HepG2 (cell line): Measurements from ENCODE around the gene ZNF547. TPM values are rescaled to one million over a fixed set of nuclear protein-coding genes. Genes with fewer than 3 reads are reported as not detected.

Source experiments
- CC2D1A ChIP-seq: sonication (generic); formaldehyde crosslinking; IDR thresholded peaks from 2 replicates; pipeline ENCODE4 v1.8.1; 2023; ENCODE audit warnings: mild to moderate bottlenecking, missing genetic modification reagents
- GATA4 ChIP-seq: sonication (generic); IDR thresholded peaks from 2 replicates; pipeline ENCODE4 v1.6.1; 2016; ENCODE audit warnings: antibody characterized with exemption, low read depth, borderline replicate concordance
- HNRNPUL1 ChIP-seq: fragments of 200-400 bp; formaldehyde crosslinking; IDR thresholded peaks from 2 replicates; pipeline ENCODE4 v1.6.1; 2017; ENCODE audit warnings: low read depth, mild to moderate bottlenecking, low read length, moderate library complexity
- IRF2 ChIP-seq: IDR thresholded peaks from 2 replicates; pipeline ENCODE4 v1.6.1; 2018; ENCODE audit warnings: missing genetic modification reagents, missing compliant biosample characterization
- KLF6 ChIP-seq: IDR thresholded peaks from 2 replicates; pipeline ENCODE4 v1.8.0; 2016; ENCODE audit warnings: missing biosample characterization, missing genetic modification reagents
- NFIC ChIP-seq: IDR thresholded peaks from 2 replicates; pipeline ENCODE4 v1.6.1; 2012; ENCODE audit warnings: mild to moderate bottlenecking, low read length, inconsistent platforms
- PAX8 ChIP-seq: sonication (generic); formaldehyde crosslinking; IDR thresholded peaks from 2 replicates; pipeline ENCODE4 v1.8.0; 2022; ENCODE audit warnings: mild to moderate bottlenecking, missing genetic modification reagents, borderline replicate concordance
- SALL1 ChIP-seq: sonication (generic); formaldehyde crosslinking; IDR thresholded peaks from 2 replicates; pipeline ENCODE4 v1.8.0; 2022; ENCODE audit warnings: mild to moderate bottlenecking, missing genetic modification reagents
- SATB2 ChIP-seq: sonication (generic); formaldehyde crosslinking; IDR thresholded peaks from 2 replicates; pipeline ENCODE4 v1.5.0; 2020; ENCODE audit warnings: missing genetic modification reagents
- SMAD9 ChIP-seq: sonication (generic); formaldehyde crosslinking; IDR thresholded peaks from 2 replicates; pipeline ENCODE4 v1.5.1; 2020; ENCODE audit warnings: mild to moderate bottlenecking, missing genetic modification reagents
- ZBTB7B ChIP-seq: sonication (generic); formaldehyde crosslinking; IDR thresholded peaks from 2 replicates; pipeline ENCODE4 v1.4.0; 2020; ENCODE audit warnings: missing genetic modification reagents
- ZNF274 ChIP-seq: sonication (generic); formaldehyde crosslinking; IDR thresholded peaks from 2 replicates; pipeline ENCODE4 v1.5.1; 2020; ENCODE audit warnings: mild to moderate bottlenecking, missing genetic modification reagents
- ZNF709 ChIP-seq: sonication (generic); formaldehyde crosslinking; IDR thresholded peaks from 2 replicates; pipeline ENCODE4 v1.5.0; 2020; ENCODE audit warnings: mild to moderate bottlenecking, missing genetic modification reagents
- ZNF878 ChIP-seq: sonication (generic); formaldehyde crosslinking; IDR thresholded peaks from 2 replicates; pipeline ENCODE4 v1.8.1; 2023; ENCODE audit warnings: mild to moderate bottlenecking, missing genetic modification reagents, moderate library complexity
- polyA plus RNA-seq, 8 experiments: library from polyadenylated mRNA; depleted of rRNA in 3 of 8; stranded (reverse) in 7 of 8; unstranded in 1 of 8; fragments of >200 nt; fragmentation: Illumina TruSeq in 4 of 8; extraction: Trizol in 4 of 8; gene quantifications; 2 replicates each; pipeline versions ENCODE4 v1.2.1 to v1.2.3, GENCODE V29; 2011 to 2016; ENCODE audit warnings: low read depth in 4 of 8, missing spikeins in 1 of 8, mixed read lengths in 1 of 8; ENCODE audit not compliant: insufficient read depth in 1 of 8
- total RNA-seq, 5 experiments: library from RNA; depleted of rRNA; stranded (reverse); fragments of >200 nt; fragmentation: Illumina TruSeq; extraction: Trizol; gene quantifications; 2 replicates each; pipeline ENCODE4 v1.2.3, GENCODE V29; 2016; ENCODE audit warnings: low read depth in 1 of 5
- TF ChIP-seq, protein P1 (sequence below): sonication (generic); formaldehyde crosslinking; IDR thresholded peaks from 2 replicates; pipeline ENCODE4 v1.5.1; 2020; ENCODE audit warnings: missing genetic modification reagents, mild to moderate bottlenecking, borderline replicate concordance
- TF ChIP-seq, protein P2 (sequence below): sonication (generic); formaldehyde crosslinking; IDR thresholded peaks from 2 replicates; pipeline ENCODE4 v1.5.1; 2020; ENCODE audit warnings: missing genetic modification reagents, mild to moderate bottlenecking, borderline replicate concordance
- TF ChIP-seq, protein P3 (sequence below): fragments of 450-650 bp; IDR thresholded peaks from 2 replicates; pipeline ENCODE4 v1.6.1; 2017
- TF ChIP-seq, protein P4 (sequence below): sonication (generic); formaldehyde crosslinking; IDR thresholded peaks from 2 replicates; pipeline ENCODE4 v1.4.0; 2020; ENCODE audit warnings: low read depth, mild to moderate bottlenecking, missing genetic modification reagents
- TF ChIP-seq, protein P5 (sequence below): sonication (generic); formaldehyde crosslinking; IDR thresholded peaks from 2 replicates; pipeline ENCODE4 v1.4.0; 2020; ENCODE audit warnings: missing genetic modification reagents, borderline replicate concordance
- TF ChIP-seq, protein P6 (sequence below): sonication (generic); formaldehyde crosslinking; IDR thresholded peaks from 2 replicates; pipeline ENCODE4 v1.4.0; 2020; ENCODE audit warnings: missing genetic modification reagents

The ZNF547 gene
- total and polyA plus RNA-seq, 2 of the 13 experiments (the other 11 are each of a cell fraction or from before 2014, with no cell fraction given) = 2.0 to 2.6 TPM

DNA sequence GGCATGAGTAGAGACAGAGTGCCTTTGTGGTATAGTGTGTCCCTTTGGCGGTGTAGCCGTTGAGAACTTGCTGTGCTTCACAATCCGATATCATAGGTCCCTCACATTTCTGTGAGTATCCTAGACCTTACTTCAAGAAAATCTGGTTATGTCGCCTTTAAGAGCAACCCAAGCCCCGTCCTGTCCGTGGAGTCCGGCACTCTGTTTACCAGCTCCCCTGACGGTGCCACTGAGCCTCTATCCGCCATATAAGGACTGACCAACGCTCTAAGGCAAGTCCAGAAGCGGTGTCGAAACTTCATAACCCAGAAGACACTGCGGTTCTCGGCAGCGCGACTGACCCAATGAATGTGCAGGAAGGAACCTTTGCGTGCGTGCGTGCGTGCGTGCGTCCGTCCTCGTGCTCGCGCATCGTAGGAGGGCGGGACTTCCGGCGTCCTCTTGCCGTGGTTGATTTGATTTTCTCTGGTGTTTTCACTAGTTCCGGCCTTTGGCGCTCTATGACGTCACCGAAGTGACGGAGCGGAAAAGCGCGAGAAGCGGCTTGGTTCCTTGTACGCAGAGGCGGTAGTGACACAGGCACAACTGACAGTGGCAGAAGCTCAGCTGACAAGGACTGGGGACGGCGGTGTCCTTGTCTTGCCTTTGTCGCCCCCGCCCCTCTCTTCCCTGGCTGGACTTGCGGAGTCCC is at the start of gene ZNF547, which contains the start of gene TRAPPC2B (continued):
- TF ChIP-seq ZBTB7B (CRISPR knock-in tag) = no peak
- TF ChIP-seq IRF2 (CRISPR knock-in tag) = peak; percentile 83
- TF ChIP-seq NFIC = no peak
- no peak for TF ChIP-seq CC2D1A
- TF ChIP-seq, protein P1, sequence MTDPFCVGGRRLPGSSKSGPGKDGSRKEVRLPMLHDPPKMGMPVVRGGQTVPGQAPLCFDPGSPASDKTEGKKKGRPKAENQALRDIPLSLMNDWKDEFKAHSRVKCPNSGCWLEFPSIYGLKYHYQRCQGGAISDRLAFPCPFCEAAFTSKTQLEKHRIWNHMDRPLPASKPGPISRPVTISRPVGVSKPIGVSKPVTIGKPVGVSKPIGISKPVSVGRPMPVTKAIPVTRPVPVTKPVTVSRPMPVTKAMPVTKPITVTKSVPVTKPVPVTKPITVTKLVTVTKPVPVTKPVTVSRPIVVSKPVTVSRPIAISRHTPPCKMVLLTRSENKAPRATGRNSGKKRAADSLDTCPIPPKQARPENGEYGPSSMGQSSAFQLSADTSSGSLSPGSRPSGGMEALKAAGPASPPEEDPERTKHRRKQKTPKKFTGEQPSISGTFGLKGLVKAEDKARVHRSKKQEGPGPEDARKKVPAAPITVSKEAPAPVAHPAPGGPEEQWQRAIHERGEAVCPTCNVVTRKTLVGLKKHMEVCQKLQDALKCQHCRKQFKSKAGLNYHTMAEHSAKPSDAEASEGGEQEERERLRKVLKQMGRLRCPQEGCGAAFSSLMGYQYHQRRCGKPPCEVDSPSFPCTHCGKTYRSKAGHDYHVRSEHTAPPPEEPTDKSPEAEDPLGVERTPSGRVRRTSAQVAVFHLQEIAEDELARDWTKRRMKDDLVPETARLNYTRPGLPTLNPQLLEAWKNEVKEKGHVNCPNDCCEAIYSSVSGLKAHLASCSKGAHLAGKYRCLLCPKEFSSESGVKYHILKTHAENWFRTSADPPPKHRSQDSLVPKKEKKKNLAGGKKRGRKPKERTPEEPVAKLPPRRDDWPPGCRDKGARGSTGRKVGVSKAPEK = no peak
- TF ChIP-seq, protein P2, sequence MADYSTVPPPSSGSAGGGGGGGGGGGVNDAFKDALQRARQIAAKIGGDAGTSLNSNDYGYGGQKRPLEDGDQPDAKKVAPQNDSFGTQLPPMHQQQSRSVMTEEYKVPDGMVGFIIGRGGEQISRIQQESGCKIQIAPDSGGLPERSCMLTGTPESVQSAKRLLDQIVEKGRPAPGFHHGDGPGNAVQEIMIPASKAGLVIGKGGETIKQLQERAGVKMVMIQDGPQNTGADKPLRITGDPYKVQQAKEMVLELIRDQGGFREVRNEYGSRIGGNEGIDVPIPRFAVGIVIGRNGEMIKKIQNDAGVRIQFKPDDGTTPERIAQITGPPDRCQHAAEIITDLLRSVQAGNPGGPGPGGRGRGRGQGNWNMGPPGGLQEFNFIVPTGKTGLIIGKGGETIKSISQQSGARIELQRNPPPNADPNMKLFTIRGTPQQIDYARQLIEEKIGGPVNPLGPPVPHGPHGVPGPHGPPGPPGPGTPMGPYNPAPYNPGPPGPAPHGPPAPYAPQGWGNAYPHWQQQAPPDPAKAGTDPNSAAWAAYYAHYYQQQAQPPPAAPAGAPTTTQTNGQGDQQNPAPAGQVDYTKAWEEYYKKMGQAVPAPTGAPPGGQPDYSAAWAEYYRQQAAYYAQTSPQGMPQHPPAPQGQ (CRISPR knock-in tag) = no peak
- no peak for TF ChIP-seq ZNF709 (CRISPR knock-in tag)
- no peak for TF ChIP-seq SMAD9 (CRISPR knock-in tag)
- no peak; the same call in 1 of the 2 replicates for TF ChIP-seq ZNF878 (CRISPR knock-in tag)
- TF ChIP-seq, protein P3, sequence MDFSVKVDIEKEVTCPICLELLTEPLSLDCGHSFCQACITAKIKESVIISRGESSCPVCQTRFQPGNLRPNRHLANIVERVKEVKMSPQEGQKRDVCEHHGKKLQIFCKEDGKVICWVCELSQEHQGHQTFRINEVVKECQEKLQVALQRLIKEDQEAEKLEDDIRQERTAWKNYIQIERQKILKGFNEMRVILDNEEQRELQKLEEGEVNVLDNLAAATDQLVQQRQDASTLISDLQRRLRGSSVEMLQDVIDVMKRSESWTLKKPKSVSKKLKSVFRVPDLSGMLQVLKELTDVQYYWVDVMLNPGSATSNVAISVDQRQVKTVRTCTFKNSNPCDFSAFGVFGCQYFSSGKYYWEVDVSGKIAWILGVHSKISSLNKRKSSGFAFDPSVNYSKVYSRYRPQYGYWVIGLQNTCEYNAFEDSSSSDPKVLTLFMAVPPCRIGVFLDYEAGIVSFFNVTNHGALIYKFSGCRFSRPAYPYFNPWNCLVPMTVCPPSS = no peak
- peak; percentile 68; the same call in 1 of the 2 replicates for TF ChIP-seq ZNF274 (CRISPR knock-in tag)
- TF ChIP-seq, protein P4, sequence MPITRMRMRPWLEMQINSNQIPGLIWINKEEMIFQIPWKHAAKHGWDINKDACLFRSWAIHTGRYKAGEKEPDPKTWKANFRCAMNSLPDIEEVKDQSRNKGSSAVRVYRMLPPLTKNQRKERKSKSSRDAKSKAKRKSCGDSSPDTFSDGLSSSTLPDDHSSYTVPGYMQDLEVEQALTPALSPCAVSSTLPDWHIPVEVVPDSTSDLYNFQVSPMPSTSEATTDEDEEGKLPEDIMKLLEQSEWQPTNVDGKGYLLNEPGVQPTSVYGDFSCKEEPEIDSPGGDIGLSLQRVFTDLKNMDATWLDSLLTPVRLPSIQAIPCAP (CRISPR knock-in tag) = no peak
- TF ChIP-seq PAX8 (CRISPR knock-in tag) = no peak
- TF ChIP-seq, protein P5, sequence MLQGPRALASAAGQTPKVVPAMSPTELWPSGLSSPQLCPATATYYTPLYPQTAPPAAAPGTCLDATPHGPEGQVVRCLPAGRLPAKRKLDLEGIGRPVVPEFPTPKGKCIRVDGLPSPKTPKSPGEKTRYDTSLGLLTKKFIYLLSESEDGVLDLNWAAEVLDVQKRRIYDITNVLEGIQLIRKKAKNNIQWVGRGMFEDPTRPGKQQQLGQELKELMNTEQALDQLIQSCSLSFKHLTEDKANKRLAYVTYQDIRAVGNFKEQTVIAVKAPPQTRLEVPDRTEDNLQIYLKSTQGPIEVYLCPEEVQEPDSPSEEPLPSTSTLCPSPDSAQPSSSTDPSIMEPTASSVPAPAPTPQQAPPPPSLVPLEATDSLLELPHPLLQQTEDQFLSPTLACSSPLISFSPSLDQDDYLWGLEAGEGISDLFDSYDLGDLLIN (CRISPR knock-in tag) = no peak
- peak; percentile 78 for TF ChIP-seq SALL1 (CRISPR knock-in tag)
- no peak for TF ChIP-seq SATB2
- no peak for TF ChIP-seq HNRNPUL1
- no peak for TF ChIP-seq GATA4
- TF ChIP-seq, protein P6, sequence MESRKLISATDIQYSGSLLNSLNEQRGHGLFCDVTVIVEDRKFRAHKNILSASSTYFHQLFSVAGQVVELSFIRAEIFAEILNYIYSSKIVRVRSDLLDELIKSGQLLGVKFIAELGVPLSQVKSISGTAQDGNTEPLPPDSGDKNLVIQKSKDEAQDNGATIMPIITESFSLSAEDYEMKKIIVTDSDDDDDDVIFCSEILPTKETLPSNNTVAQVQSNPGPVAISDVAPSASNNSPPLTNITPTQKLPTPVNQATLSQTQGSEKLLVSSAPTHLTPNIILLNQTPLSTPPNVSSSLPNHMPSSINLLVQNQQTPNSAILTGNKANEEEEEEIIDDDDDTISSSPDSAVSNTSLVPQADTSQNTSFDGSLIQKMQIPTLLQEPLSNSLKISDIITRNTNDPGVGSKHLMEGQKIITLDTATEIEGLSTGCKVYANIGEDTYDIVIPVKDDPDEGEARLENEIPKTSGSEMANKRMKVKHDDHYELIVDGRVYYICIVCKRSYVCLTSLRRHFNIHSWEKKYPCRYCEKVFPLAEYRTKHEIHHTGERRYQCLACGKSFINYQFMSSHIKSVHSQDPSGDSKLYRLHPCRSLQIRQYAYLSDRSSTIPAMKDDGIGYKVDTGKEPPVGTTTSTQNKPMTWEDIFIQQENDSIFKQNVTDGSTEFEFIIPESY (CRISPR knock-in tag) = no peak
- TF ChIP-seq KLF6 (CRISPR knock-in tag) = peak; percentile 31; the same call in 1 of the 2 replicates
